Osteocyte (in vitro differentiated cells): ENCODE results near the gene PTH. TPM values are rescaled to one million over a fixed set of nuclear protein-coding genes. Genes with fewer than 3 reads are reported as not detected.

Experiments
- DNase-seq: peaks from one replicate; pipeline ENCODE4 v3.0.0; 2021; ENCODE audit warnings: mixed read lengths; ENCODE audit not compliant: unreplicated experiment; ENCODE audit errors: extremely low spot score
- H3K27ac Mint-ChIP-seq: one replicate; pipeline ENCODE4 v1.8.0; 2021; ENCODE audit warnings: mild to moderate bottlenecking, mixed read lengths; ENCODE audit not compliant: unreplicated experiment
- H3K27me3 Mint-ChIP-seq: one replicate; pipeline ENCODE4 v1.8.0; 2021; ENCODE audit warnings: mixed read lengths; ENCODE audit not compliant: unreplicated experiment
- H3K36me3 Mint-ChIP-seq: one replicate; pipeline ENCODE4 v1.8.0; 2021; ENCODE audit warnings: mixed read lengths; ENCODE audit not compliant: unreplicated experiment
- H3K4me1 Mint-ChIP-seq: one replicate; pipeline ENCODE4 v1.8.0; 2021; ENCODE audit warnings: mixed read lengths; ENCODE audit not compliant: unreplicated experiment
- H3K4me3 Mint-ChIP-seq: one replicate; pipeline ENCODE4 v1.8.0; 2021; ENCODE audit warnings: mild to moderate bottlenecking, moderate library complexity, mixed read lengths; ENCODE audit not compliant: unreplicated experiment
- H3K9me3 Mint-ChIP-seq: one replicate; pipeline ENCODE4 v1.8.0; 2021; ENCODE audit warnings: mixed read lengths; ENCODE audit not compliant: unreplicated experiment
- total RNA-seq: library from RNA; stranded (reverse); gene quantifications from 2 replicates; pipeline ENCODE4 v1.2.1, GENCODE V29; 2021
- TF ChIP-seq, protein P1 (sequence below): fragments of 200-600 bp; sonication (generic); IDR thresholded peaks from 2 replicates; pipeline ENCODE4 v1.5.0; 2021; ENCODE audit warnings: antibody characterized with exemption, mild to moderate bottlenecking, moderate library complexity

Gene PTH
- total RNA-seq, 1 donor from 2014 or later = not detected

DNA sequence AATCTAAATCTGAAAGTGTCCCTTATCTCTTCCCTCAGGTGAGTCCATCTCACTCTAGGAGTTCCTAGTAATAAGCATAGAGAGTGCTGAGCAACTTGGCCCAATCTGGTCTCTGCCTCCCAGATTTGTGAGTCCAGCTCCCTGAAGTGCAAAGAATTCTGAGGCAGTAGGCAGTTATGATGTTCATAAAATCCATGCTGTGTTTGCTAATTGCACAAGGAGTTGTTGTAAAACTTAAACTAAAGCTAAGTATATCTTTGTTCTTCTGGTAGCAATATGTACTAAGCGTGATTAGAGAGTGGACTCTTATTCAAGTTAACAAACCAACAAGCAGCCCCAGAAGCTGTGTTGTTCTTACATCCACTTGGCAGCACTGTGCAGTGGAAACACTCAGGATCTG is 7.6 kb upstream of the PTH start:
- Mint-ChIP-seq H3K36me3 (no peaks in the 10 kb centered on the region), H3K4me3 (no peak overlapping the region), H3K27me3 (peaks cover 38% of the 10 kb centered on the region), H3K4me1 (no peaks in the 10 kb centered on the region), H3K27ac (no peak overlapping the region), H3K9me3 (no peaks in the 10 kb centered on the region)
- DNase-seq = no peak
- TF ChIP-seq, protein P1, sequence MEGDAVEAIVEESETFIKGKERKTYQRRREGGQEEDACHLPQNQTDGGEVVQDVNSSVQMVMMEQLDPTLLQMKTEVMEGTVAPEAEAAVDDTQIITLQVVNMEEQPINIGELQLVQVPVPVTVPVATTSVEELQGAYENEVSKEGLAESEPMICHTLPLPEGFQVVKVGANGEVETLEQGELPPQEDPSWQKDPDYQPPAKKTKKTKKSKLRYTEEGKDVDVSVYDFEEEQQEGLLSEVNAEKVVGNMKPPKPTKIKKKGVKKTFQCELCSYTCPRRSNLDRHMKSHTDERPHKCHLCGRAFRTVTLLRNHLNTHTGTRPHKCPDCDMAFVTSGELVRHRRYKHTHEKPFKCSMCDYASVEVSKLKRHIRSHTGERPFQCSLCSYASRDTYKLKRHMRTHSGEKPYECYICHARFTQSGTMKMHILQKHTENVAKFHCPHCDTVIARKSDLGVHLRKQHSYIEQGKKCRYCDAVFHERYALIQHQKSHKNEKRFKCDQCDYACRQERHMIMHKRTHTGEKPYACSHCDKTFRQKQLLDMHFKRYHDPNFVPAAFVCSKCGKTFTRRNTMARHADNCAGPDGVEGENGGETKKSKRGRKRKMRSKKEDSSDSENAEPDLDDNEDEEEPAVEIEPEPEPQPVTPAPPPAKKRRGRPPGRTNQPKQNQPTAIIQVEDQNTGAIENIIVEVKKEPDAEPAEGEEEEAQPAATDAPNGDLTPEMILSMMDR = no peak

DNA sequence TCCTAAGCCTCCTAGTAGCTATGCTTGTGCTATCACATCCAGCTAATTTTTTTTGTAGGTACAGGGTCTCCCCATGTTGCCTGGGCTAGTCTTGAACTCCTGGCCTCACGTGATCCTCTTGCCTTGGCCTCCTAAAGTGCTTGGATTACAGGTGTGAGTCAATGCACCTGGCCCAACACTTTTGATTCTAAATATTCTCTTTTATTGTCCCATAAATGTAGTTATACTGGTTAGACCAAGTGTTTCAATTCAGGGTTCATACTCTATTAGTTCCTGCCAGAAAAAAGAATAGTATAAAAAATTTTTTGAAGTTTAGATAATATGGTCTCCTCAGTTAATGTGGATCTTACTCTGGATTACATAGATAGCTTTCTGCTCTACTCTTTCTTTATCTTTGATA is 6.7 kb upstream of the PTH start:
- Mint-ChIP-seq H3K4me1 (no peaks in the 10 kb centered on the region), H3K27me3 (peaks cover 42% of the 10 kb centered on the region), H3K4me3 (no peak overlapping the region), H3K27ac (no peak overlapping the region), H3K36me3 (no peaks in the 10 kb centered on the region), H3K9me3 (no peaks in the 10 kb centered on the region)
- DNase-seq = no peak
- TF ChIP-seq, protein P1 = no peak

DNA sequence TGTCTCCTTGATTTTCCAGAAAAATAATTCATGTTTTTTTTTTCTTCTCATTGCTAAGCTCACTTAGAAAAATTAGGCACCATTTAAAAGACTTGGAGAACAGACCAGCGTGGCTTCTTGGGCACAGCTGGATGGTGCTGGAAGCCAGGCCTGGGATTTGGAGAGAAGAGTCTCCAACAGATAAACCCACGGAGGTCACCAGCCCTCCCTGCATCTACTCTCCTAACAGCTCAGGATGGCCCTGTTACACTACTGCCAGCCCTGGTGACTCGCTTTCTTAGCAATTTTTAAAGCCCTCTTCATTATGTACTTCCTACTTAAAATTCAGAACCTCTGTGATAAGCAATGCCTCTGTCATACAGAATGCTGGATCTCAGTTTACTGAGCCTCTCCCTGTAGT is 1.7 kb downstream of the PTH start:
- Mint-ChIP-seq H3K4me3 (no peak overlapping the region), H3K36me3 (no peaks in the 10 kb centered on the region), H3K4me1 (no peaks in the 10 kb centered on the region)

DNA sequence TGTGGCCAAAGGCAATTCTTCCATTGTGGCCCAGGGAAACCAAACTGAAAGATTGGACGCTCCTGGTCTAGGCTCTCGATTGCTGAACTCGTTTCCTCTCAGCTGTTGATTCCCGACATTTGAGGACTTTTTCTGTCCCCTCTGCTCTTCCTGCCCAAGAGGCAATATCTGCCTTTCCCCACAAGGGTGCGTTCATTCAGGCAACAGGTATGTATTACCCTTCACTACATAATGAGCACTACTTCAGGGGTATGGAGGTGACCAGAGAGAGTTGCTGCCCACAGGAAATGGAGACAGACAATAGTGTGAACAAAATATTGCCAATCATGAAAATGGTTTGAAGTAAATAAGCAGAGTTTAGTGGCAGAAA is 8.2 kb downstream of the PTH start:
- Mint-ChIP-seq H3K36me3 (no peaks in the 10 kb centered on the region), H3K9me3 (no peaks in the 10 kb centered on the region), H3K4me3 (peak overlapping the region; percentile 46), H3K27ac (no peak overlapping the region), H3K27me3 (peaks cover 37% of the 10 kb centered on the region), H3K4me1 (no peaks in the 10 kb centered on the region)
- TF ChIP-seq, protein P1 = no peak
- no peak for DNase-seq

More for the DNA sequence above, 1.7 kb downstream of the PTH start:
- no peaks in the 10 kb centered on the region for H3K9me3 Mint-ChIP-seq
- no peak for DNase-seq
- TF ChIP-seq, protein P1 = no peak
- peaks cover 53% of the 10 kb centered on the region for H3K27me3 Mint-ChIP-seq
- H3K27ac Mint-ChIP-seq = no peak overlapping the region

- DNase-seq = no peak
- Mint-ChIP-seq H3K27ac (no peak overlapping the region), H3K36me3 (no peaks in the 10 kb centered on the region), H3K9me3 (no peaks in the 10 kb centered on the region), H3K27me3 (peaks cover 35% of the 10 kb centered on the region), H3K4me3 (no peak overlapping the region), H3K4me1 (no peaks in the 10 kb centered on the region)
- TF ChIP-seq, protein P1 = peak; percentile 47
Observed at GRCh38 chr11:13486926-13487660, 8.7 kb downstream of the PTH start.
